Measurements from ENCODE around the gene ADGRG6.
"Not testable (repeated sequence)": the region's sequence is repeated elsewhere in the genome, so short reads cannot be mapped to it uniquely, and the experiment has no call there.

Gene ADGRG6

GRCh38 chr6:142301651-142302391 is at the start of gene ADGRG6:
TSS of gene ADGRG6 (plus strand) at chr6:142302007. CDS start at chr6:142302330, 323 bp downstream.
- DNase-seq, result peak; percentile 78

- no peak for DNase-seq
These were observed 47.3 kb upstream of the ADGRG6 start for GRCh38 chr6:142254513-142254912.

- no peak for DNase-seq
These were observed 46.0 kb upstream of the ADGRG6 start for GRCh38 chr6:142255785-142256184.

- DNase-seq, result no peak
These were observed 43.5 kb upstream of the ADGRG6 start for GRCh38 chr6:142258305-142258704.

GRCh38 chr6:142258757-142259156 is 43.0 kb upstream of the ADGRG6 start:
- no peak for DNase-seq

GRCh38 chr6:142260748-142261147 is 41.1 kb upstream of the ADGRG6 start:
- DNase-seq, result no peak

- DNase-seq, result no peak
These were observed 39.6 kb upstream of the ADGRG6 start for GRCh38 chr6:142262231-142262630.

- DNase-seq, result no peak
These were observed 36.3 kb upstream of the ADGRG6 start for GRCh38 chr6:142265476-142265875.

GRCh38 chr6:142266060-142266459 is 35.7 kb upstream of the ADGRG6 start:
- DNase-seq, result no peak

- no peak for DNase-seq
These were observed 30.3 kb upstream of the ADGRG6 start for GRCh38 chr6:142271476-142271875.

GRCh38 chr6:142274656-142275055 is 27.2 kb upstream of the ADGRG6 start:
- DNase-seq, result no peak

GRCh38 chr6:142275236-142276006 is 26.4 kb upstream of the ADGRG6 start:
- no peak for DNase-seq

GRCh38 chr6:142276256-142276655 is 25.6 kb upstream of the ADGRG6 start:
- no peak for DNase-seq

- DNase-seq, result no peak
These were observed 22.2 kb upstream of the ADGRG6 start for GRCh38 chr6:142279350-142280180.

GRCh38 chr6:142280265-142280664 is 21.5 kb upstream of the ADGRG6 start:
- DNase-seq, result no peak

- no peak for DNase-seq
These were observed 20.9 kb upstream of the ADGRG6 start for GRCh38 chr6:142280927-142281326.

- DNase-seq, result not testable (repeated sequence)
These were observed 18.7 kb upstream of the ADGRG6 start for GRCh38 chr6:142283138-142283537.

GRCh38 chr6:142284419-142284818 is 17.4 kb upstream of the ADGRG6 start:
- no peak for DNase-seq

GRCh38 chr6:142285235-142286087 is 16.3 kb upstream of the ADGRG6 start:
- no peak for DNase-seq

GRCh38 chr6:142286088-142286409 is 15.8 kb upstream of the ADGRG6 start:
- DNase-seq, result no peak

- no peak for DNase-seq
These were observed 12.1 kb upstream of the ADGRG6 start for GRCh38 chr6:142289687-142290086.

- DNase-seq, result no peak
These were observed 11.0 kb upstream of the ADGRG6 start for GRCh38 chr6:142290851-142291250.

GRCh38 chr6:142291512-142291911 is 10.3 kb upstream of the ADGRG6 start:
- no peak for DNase-seq
